Osteoblast (primary cell): ENCODE data around the gene USP49. TPM values are rescaled to one million over a fixed set of nuclear protein-coding genes. Genes with fewer than 3 reads are reported as not detected.
"Not testable (repeated sequence)": the region's sequence is repeated elsewhere in the genome, so short reads cannot be mapped to it uniquely, and the experiment has no call there.

Experiments used
- DNase-seq: peaks from one replicate; pipeline ENCODE4 v3.0.0; 2011; ENCODE audit warnings: low spot score, mixed read lengths; ENCODE audit not compliant: insufficient read length; ENCODE audit errors: missing footprints
- H2AFZ ChIP-seq: 2 replicates; pipeline ENCODE4 v1.6.0; 2011; ENCODE audit warnings: mild to moderate bottlenecking, low read length
- H3K27ac ChIP-seq: 2 replicates; pipeline ENCODE4 v1.5.1; 2011; ENCODE audit warnings: mild to moderate bottlenecking, low read depth, low read length, moderate library complexity
- H3K27me3 ChIP-seq: 2 replicates; pipeline ENCODE4 v1.6.0; 2012; ENCODE audit warnings: mild to moderate bottlenecking, control low read depth, inconsistent platforms, low read length, moderate library complexity; ENCODE audit not compliant: insufficient read depth
- H3K36me3 ChIP-seq: 2 replicates; pipeline ENCODE4 v1.5.1; 2011; ENCODE audit warnings: mild to moderate bottlenecking, low read length, control low read depth, moderate library complexity; ENCODE audit not compliant: insufficient read depth
- H3K4me1 ChIP-seq: 2 replicates; pipeline ENCODE4 v1.5.1; 2011; ENCODE audit warnings: mild to moderate bottlenecking, low read length, control low read depth, moderate library complexity; ENCODE audit not compliant: insufficient read depth
- H3K4me2 ChIP-seq: 2 replicates; pipeline ENCODE4 v1.6.0; 2011; ENCODE audit warnings: mild to moderate bottlenecking, low read length; ENCODE audit not compliant: insufficient read depth
- H3K4me3 ChIP-seq: fragments of 200-600 bp; sonication (generic); 3 replicates; pipeline ENCODE4 v1.5.1; 2012; ENCODE audit warnings: mild to moderate bottlenecking, low read length, inconsistent platforms; ENCODE audit not compliant: insufficient read depth
- H3K79me2 ChIP-seq: 2 replicates; pipeline ENCODE4 v1.6.0; 2012; ENCODE audit warnings: mild to moderate bottlenecking, low read length, control low read depth, inconsistent platforms; ENCODE audit not compliant: insufficient read depth
- H3K9me3 ChIP-seq: 2 replicates; pipeline ENCODE4 v1.5.1; 2011; ENCODE audit warnings: low read depth, low read length, control low read depth
- H4K20me1 ChIP-seq: 2 replicates; pipeline ENCODE4 v1.6.0; 2012; ENCODE audit warnings: mild to moderate bottlenecking, low read length, control low read depth; ENCODE audit not compliant: insufficient read depth
- CTCF ChIP-seq: IDR thresholded peaks from 2 replicates; pipeline ENCODE4 v1.5.1; 2011; ENCODE audit warnings: mild to moderate bottlenecking, low read depth, low read length, moderate library complexity; ENCODE audit errors: extremely low read depth
- total RNA-seq: library from RNA; depleted of rRNA; stranded (reverse); fragments of >200 nt; gene quantifications from 2 replicates; pipeline ENCODE4 v1.2.3, GENCODE V29; 2012

The USP49 gene
- total RNA-seq, 1 donor, result 3.6 TPM

GRCh38 chr6:41813469-41813868, 81.7 kb downstream of the USP49 start:
- no peak for DNase-seq

GRCh38 chr6:41811946-41812345, 83.2 kb downstream of the USP49 start:
- H3K4me2 ChIP-seq, DNase-seq, H3K4me1 ChIP-seq, H3K36me3 ChIP-seq, H3K27me3 ChIP-seq, H3K79me2 ChIP-seq, H3K4me3 ChIP-seq, H4K20me1 ChIP-seq, H3K27ac ChIP-seq, H3K9me3 ChIP-seq, H2AFZ ChIP-seq: not testable (repeated sequence)

More at GRCh38 chr6:41813469-41813868, 81.7 kb downstream of the USP49 start:
- Histone ChIP-seq H3K36me3 (no peaks in the 10 kb centered on the region), H3K79me2 (no peaks in the 10 kb centered on the region), H2AFZ (no peak overlapping the region), H3K4me2 (no peak overlapping the region), H3K9me3 (no peaks in the 10 kb centered on the region), H3K4me1 (no peaks in the 10 kb centered on the region), H4K20me1 (no peaks in the 10 kb centered on the region), H3K27ac (no peak overlapping the region), H3K4me3 (no peak overlapping the region), H3K27me3 (no peaks in the 10 kb centered on the region)
- no peak for TF ChIP-seq CTCF

- H3K36me3 ChIP-seq, result no peaks in the 10 kb centered on the region
- no peak overlapping the region for H3K4me2 ChIP-seq
- TF ChIP-seq CTCF, result no peak
- no peak overlapping the region for H2AFZ ChIP-seq
- no peaks in the 10 kb centered on the region for H3K79me2 ChIP-seq
- no peak for DNase-seq
- H3K4me1 ChIP-seq, result no peaks in the 10 kb centered on the region
- no peak overlapping the region for H3K4me3 ChIP-seq
- H3K27ac ChIP-seq, result no peak overlapping the region
- no peaks in the 10 kb centered on the region for H3K27me3 ChIP-seq
- H3K9me3 ChIP-seq, result no peaks in the 10 kb centered on the region
- H4K20me1 ChIP-seq, result no peaks in the 10 kb centered on the region
Observed at GRCh38 chr6:41811095-41811494, 84.1 kb downstream of the USP49 start.

GRCh38 chr6:41805830-41806774, 89.1 kb downstream of the USP49 start:
- Histone ChIP-seq H3K27me3 (no peaks in the 10 kb centered on the region), H4K20me1 (peaks cover 2% of the 10 kb centered on the region), H3K9me3 (no peaks in the 10 kb centered on the region), H2AFZ (no peak overlapping the region), H3K79me2 (no peaks in the 10 kb centered on the region), H3K36me3 (peaks cover 9% of the 10 kb centered on the region), H3K4me3 (no peak overlapping the region), H3K27ac (no peak overlapping the region), H3K4me1 (no peaks in the 10 kb centered on the region), H3K4me2 (no peak overlapping the region)
- no peak for TF ChIP-seq CTCF
- no peak for DNase-seq
